Fibroblast of lung (primary cell): ENCODE measurements around the gene MAPKAPK2.

Experiments
- EZH2 ChIP-seq: IDR thresholded peaks from 2 replicates; pipeline ENCODE4 v1.5.1; 2012; ENCODE audit warnings: low read length, control low read depth, mild to moderate bottlenecking; ENCODE audit errors: missing control alignments
- TF ChIP-seq, protein P1 (sequence below), 2 donors: IDR thresholded peaks in 1 of 2; conservative IDR thresholded peaks in 1 of 2; 1 replicate in 1 of 2; 2 replicates in 1 of 2; pipeline ENCODE4 v1.5.1; 2011 to 2012; ENCODE audit warnings: low read length in 2 of 2, control low read depth in 1 of 2, inconsistent platforms in 1 of 2, low read depth in 1 of 2, mild to moderate bottlenecking in 1 of 2

GRCh38 chr1:206783506-206783905 lies 98.8 kb downstream of the MAPKAPK2 start:
- TF ChIP-seq, protein P1, sequence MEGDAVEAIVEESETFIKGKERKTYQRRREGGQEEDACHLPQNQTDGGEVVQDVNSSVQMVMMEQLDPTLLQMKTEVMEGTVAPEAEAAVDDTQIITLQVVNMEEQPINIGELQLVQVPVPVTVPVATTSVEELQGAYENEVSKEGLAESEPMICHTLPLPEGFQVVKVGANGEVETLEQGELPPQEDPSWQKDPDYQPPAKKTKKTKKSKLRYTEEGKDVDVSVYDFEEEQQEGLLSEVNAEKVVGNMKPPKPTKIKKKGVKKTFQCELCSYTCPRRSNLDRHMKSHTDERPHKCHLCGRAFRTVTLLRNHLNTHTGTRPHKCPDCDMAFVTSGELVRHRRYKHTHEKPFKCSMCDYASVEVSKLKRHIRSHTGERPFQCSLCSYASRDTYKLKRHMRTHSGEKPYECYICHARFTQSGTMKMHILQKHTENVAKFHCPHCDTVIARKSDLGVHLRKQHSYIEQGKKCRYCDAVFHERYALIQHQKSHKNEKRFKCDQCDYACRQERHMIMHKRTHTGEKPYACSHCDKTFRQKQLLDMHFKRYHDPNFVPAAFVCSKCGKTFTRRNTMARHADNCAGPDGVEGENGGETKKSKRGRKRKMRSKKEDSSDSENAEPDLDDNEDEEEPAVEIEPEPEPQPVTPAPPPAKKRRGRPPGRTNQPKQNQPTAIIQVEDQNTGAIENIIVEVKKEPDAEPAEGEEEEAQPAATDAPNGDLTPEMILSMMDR (conservative IDR thresholded peaks at IDR 0.05 in 1 of 2, IDR thresholded peaks at IDR 0.05 in 1 of 2; ENCODE audit: low read depth in 1 of 2, low read length in 2 of 2), result no peak
- no peak for TF ChIP-seq EZH2
